Esophagus squamous epithelium (tissue), 5 donors: Measurements from ENCODE around the gene HSBP1L1. TPM values are rescaled to one million over a fixed set of nuclear protein-coding genes. Genes with fewer than 3 reads are reported as not detected.
"Not testable (repeated sequence)": the region's sequence is repeated elsewhere in the genome, so short reads cannot be mapped to it uniquely, and the experiment has no call there.

ENCODE experiments used
- DNase-seq: peaks from one replicate; lab custom pipeline; 2025; lab: John Stamatoyannopoulos, UW
- H3K27ac ChIP-seq, 4 donors: fragments of 200-600 bp; sonication (generic); one replicate each; pipeline ENCODE4 v1.5.1; 2016 to 2019; ENCODE audit warnings: mild to moderate bottlenecking in 1 of 4
- H3K27me3 ChIP-seq, 4 donors: fragments of 200-600 bp; sonication (generic); 1 replicate in 3 of 4; 2 replicates in 1 of 4; pipeline versions ENCODE4 v1.5.1 to v1.6.0; 2017 to 2021; ENCODE audit warnings: antibody characterized with exemption in 1 of 4
- H3K36me3 ChIP-seq, 3 donors: fragments of 200-600 bp; sonication (generic); one replicate each; pipeline ENCODE4 v1.5.1; 2016 to 2019
- H3K4me1 ChIP-seq, 3 donors: fragments of 200-600 bp; sonication (generic); one replicate each; pipeline ENCODE4 v1.5.1; 2017 to 2019
- H3K4me3 ChIP-seq, 4 donors: fragments of 200-600 bp; sonication (generic); 1 replicate in 3 of 4; 2 replicates in 1 of 4; pipeline ENCODE4 v1.5.1; 2016 to 2019; ENCODE audit warnings: mild to moderate bottlenecking in 2 of 4, moderate library complexity in 1 of 4
- H3K9me3 ChIP-seq, 3 donors: fragments of 200-600 bp; sonication (generic); one replicate each; pipeline ENCODE4 v1.5.1; 2016 to 2019
- POLR2A ChIP-seq, 4 donors: fragments of 450-650 bp; IDR thresholded peaks; one replicate each; pipeline ENCODE4 v1.6.1; 2017; ENCODE audit warnings: antibody characterized with exemption in 4 of 4, mild to moderate bottlenecking in 4 of 4, moderate library complexity in 3 of 4
- whole genome bisulfite sequencing, 2 donors: methylation state at CpG; one replicate each; pipeline ENCODE4 v1.1.5; 2018; 5-methylcytosine and 5-hydroxymethylcytosine counted together
- intact Hi-C: fragments of 100-400 bp; cut with DNase I; formaldehyde crosslinking; loops from one replicate; pipeline ENCODE4 v1.15.0; 2022
- total RNA-seq, 4 donors: library from RNA; depleted of rRNA; stranded (reverse); fragments of >200 nt; gene quantifications; one replicate each; pipeline ENCODE4 v1.1.0, GENCODE V29; 2016
- TF ChIP-seq, protein P1 (sequence below), 6 experiments: fragments of 450-650 bp in 4 of 6; fragments of 200-600 bp in 2 of 6; sonication (generic) in 2 of 6; IDR thresholded peaks; one replicate each; pipeline ENCODE4 v1.5.1; 2016 to 2019; ENCODE audit warnings: antibody characterized with exemption in 6 of 6, mild to moderate bottlenecking in 4 of 6, moderate library complexity in 4 of 6
- donor health status: DM: yes; HTN: yes; CAD: no.

Gene HSBP1L1
- total RNA-seq, 4 donors from 2014 or later = 17.7 to 27.1 (median 25.8) TPM

DNA sequence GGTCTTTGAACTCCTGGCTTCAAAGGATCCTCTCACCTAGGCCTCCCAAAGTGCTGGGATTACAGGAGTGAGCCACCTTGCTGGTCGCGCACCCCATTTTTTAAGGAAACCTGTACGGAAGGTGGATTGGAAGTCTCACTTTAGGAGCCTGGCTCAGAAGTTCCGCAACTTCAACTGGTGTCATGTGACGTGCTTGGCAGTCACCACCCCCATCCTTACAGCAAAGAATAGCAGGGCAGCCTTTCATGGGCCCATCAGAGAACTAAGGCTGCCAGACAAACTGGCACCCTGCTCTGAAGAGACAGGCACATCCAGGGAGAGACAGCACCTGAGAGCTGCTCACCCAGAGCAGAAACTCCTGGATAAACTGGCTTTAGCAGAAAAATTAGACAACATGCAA, 9.7 kb upstream of the HSBP1L1 start:
- H3K27ac ChIP-seq = peak overlapping the region in 3 of 4 donors; percentile 52 to 72 (median 72)
- H3K27me3 ChIP-seq = no peaks in the 10 kb centered on the region
- H3K9me3 ChIP-seq = no peaks in the 10 kb centered on the region
- no peaks in the 10 kb centered on the region for H3K36me3 ChIP-seq
- H3K4me3 ChIP-seq = no peak overlapping the region
- no peak for DNase-seq
- no peak for TF ChIP-seq POLR2A (IDR thresholded peaks at IDR 0.05)
- TF ChIP-seq, protein P1, sequence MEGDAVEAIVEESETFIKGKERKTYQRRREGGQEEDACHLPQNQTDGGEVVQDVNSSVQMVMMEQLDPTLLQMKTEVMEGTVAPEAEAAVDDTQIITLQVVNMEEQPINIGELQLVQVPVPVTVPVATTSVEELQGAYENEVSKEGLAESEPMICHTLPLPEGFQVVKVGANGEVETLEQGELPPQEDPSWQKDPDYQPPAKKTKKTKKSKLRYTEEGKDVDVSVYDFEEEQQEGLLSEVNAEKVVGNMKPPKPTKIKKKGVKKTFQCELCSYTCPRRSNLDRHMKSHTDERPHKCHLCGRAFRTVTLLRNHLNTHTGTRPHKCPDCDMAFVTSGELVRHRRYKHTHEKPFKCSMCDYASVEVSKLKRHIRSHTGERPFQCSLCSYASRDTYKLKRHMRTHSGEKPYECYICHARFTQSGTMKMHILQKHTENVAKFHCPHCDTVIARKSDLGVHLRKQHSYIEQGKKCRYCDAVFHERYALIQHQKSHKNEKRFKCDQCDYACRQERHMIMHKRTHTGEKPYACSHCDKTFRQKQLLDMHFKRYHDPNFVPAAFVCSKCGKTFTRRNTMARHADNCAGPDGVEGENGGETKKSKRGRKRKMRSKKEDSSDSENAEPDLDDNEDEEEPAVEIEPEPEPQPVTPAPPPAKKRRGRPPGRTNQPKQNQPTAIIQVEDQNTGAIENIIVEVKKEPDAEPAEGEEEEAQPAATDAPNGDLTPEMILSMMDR (IDR thresholded peaks at IDR 0.05) = no peak
- 89 to 95% methylated on average over 4 to 5 of the region's 5 CpGs for WGBS, 2 donors
- H3K4me1 ChIP-seq = peaks cover 12 to 65% (median 27%) of the 10 kb centered on the region in 3 donors
- intact Hi-C loops = no loop called here

DNA sequence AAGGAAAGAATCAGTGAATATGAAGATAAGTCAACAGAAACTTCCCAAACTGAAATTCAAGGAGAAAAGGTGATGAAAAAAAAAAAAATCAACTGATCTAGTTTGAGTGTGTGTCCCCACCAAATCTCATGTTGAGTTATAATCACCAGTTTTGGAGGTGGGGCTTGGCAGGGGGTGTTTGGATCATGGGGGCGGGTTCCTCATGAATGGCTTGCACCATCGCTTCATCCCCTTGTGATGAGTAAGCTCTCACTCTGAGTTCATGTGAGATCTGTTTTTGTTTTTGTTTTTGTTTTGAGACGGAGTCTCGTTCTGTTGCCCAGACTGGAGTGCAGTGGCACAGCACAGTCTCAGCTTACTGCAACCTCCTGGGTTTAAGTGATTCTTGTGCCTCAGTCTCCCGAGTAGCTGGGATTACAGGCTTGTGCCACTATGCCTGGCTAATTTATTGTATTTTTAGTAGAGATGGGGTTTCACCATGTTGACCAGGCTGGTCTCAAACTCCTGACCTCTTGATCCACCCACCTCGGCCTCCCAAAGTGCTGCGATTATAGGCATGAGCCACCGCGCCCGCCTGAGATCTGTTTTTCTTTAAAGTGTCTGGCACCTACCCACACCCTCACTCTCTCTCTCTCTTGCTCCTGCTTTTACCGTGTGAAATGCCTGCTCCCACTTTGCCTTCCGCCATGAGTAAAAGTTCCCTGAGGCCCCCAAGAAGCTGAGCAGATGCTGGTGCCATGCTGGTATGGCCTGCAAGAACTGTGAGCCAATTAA, 9.0 kb upstream of the HSBP1L1 start:
- DNase-seq = no peak
- WGBS, 2 donors = 76 to 79% methylated on average over 11 to 12 of the region's 12 CpGs
- H3K27me3 ChIP-seq = no peaks in the 10 kb centered on the region
- peaks cover 10 to 65% (median 21%) of the 10 kb centered on the region in 3 donors for H3K4me1 ChIP-seq
- H3K4me3 ChIP-seq = no peak overlapping the region
- H3K9me3 ChIP-seq = no peaks in the 10 kb centered on the region
- peak overlapping the region; percentile 5 to 72 (median 62) for H3K27ac ChIP-seq
- H3K36me3 ChIP-seq = no peaks in the 10 kb centered on the region
- intact Hi-C loops = no loop called here
- TF ChIP-seq, protein P1 (IDR thresholded peaks at IDR 0.05) = no peak
- no peak for TF ChIP-seq POLR2A (IDR thresholded peaks at IDR 0.05)

DNA sequence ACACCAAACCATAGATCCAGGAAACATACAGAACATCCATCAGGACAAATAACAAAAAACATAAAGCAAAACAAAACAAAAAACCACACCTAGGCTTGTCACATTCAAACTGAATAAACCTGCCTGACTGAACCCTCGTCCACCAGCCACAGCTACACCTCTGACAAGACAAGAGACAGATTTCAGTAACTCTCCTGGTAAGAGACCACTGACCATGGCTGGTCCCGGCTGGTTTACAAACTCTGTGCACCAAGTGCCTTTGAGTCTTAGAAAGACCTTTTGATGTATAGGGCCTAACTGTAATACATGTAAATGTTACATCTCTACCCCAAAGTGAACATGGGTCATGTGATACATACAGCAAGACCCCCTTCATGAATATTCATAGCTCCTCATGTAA, 8.2 kb upstream of the HSBP1L1 start:
- Histone ChIP-seq H3K4me1 (peaks cover 17 to 70% (median 21%) of the 10 kb centered on the region in 3 donors), H3K36me3 (no peaks in the 10 kb centered on the region), H3K4me3 (no peak overlapping the region), H3K9me3 (no peaks in the 10 kb centered on the region), H3K27ac (peak overlapping the region in 3 of 4 donors; percentile 51 to 72 (median 72)), H3K27me3 (no peaks in the 10 kb centered on the region)
- 60 to 63% methylated on average over 2 of the region's 2 CpGs for WGBS, 2 donors
- DNase-seq = no peak
- intact Hi-C loops = no loop called here
- TF ChIP-seq, protein P1 (IDR thresholded peaks at IDR 0.05) = no peak
- no peak for TF ChIP-seq POLR2A (IDR thresholded peaks at IDR 0.05)

DNA sequence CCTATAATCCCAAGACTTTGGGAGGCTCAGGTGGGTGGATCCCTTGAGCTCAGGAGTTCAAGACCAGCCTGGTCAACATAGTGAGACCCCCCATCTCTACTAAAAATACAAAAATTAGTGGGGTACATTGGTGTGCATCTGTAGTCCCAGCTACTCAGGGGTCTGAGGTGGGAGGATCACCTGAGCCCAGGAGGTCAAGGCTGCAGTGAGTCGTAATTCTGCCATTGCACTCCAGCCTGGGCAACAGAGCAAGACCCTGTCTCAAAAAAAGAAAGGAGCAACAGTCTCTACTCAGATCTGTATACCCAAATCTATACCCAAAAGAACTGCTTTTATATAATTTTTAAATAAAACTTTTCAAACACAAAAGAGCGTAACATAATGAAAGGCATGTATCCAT, 5.5 kb upstream of the HSBP1L1 start:
- DNase-seq = no peak
- no peak overlapping the region for H3K4me3 ChIP-seq
- intact Hi-C loops = no loop called here
- WGBS, 2 donors = 100% methylated on average over 2 of the region's 2 CpGs
- H3K36me3 ChIP-seq = no peaks in the 10 kb centered on the region
- H3K4me1 ChIP-seq = peaks cover 18 to 77% (median 29%) of the 10 kb centered on the region in 3 donors
- TF ChIP-seq POLR2A (IDR thresholded peaks at IDR 0.05) = no peak
- TF ChIP-seq, protein P1 (IDR thresholded peaks at IDR 0.05) = no peak
- no peaks in the 10 kb centered on the region for H3K9me3 ChIP-seq
- H3K27ac ChIP-seq = no peak overlapping the region
- no peaks in the 10 kb centered on the region for H3K27me3 ChIP-seq

DNA sequence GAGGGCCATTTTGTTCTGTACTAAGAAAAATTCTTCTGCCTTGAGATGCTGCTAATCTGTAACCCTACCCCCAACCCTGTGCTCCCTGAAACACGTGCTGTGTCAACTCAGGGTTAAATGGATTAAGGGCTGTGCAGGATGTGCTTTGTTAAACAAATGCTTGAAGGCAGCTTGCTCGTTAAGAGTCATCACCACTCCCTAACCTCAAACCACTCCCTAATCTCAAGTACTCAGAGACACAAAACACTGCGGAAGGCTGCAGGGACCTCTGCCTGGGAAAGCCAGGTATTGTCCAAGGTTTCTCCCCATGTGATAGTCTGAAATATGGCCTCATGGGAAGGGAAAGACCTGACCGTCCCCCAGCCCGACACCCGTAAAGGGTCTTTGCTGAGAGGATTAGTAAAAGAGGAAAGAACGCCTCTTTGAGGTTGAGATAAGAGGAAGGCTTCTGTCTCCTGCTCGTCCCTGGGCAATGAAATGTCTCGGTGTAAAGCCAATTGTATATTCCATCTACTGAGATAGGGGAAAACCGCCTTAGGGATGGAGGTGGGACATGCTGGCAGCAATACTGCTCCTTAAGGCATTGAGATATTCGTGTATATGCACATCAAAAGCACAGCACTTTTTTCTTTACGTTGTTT, 4.2 kb upstream of the HSBP1L1 start:
- H3K9me3 ChIP-seq, H3K36me3 ChIP-seq, H3K27me3 ChIP-seq, DNase-seq, intact Hi-C loops: not testable (repeated sequence)
- peaks cover 13 to 77% (median 32%) of the 10 kb centered on the region in 3 donors for H3K4me1 ChIP-seq
- peak overlapping the region in 2 of 4 donors; percentile 2 to 7 for H3K4me3 ChIP-seq
- TF ChIP-seq, protein P1 (IDR thresholded peaks at IDR 0.05) = peak in 3 of 6 experiments; percentile 29 to 35 (median 31)
- peak in 1 of 4 donors; percentile 15 for TF ChIP-seq POLR2A (IDR thresholded peaks at IDR 0.05)
- 12 to 28% methylated on average over 11 to 12 of the region's 12 CpGs for WGBS, 2 donors
- H3K27ac ChIP-seq = peak overlapping the region; percentile 55 to 84 (median 74)
